Measurements from ENCODE around the gene RAPGEF5.

The RAPGEF5 gene

DNA sequence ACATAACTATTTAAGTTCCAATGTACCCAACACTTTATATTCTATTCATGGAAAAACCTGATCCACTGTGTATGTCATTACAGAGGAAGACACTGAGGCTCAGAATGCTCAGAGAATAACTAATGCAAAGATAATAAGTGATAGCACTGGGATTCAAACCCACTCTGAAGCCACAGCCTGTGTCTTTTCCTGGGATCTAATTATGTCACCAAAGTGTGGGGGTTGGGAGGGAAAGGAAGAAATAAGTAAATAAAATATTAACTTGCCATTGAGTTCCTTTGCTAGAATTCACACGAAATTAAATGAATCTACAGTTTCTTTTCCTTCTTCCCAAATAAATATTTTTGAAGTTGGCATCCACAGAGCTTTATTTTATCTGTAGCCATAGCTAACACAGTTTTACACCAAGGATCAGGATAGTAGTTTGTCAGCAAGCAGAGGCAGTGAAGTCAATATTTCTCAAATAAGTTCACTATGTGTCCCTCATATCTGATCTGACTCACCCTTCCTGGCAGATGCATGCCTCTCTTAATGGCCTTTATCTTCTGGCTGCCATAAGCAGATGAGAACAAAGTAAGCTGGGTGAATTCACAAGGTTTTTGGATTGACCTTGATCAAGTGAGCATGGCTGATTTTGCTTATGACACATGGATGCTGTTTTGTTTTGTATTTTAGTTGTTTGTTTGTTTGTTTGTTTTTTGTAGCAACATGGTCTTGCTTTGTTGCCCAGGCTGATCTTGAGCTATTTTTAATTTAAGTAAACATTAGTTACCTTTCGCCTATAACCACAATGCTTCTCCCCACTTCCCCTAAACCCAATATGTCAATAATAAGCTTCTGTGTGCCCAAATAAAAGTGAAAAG lies 6.3 kb downstream of the RAPGEF5 start:
- DNase-seq (ENCODE audit: low read depth in 3 of 3): no peak

DNA sequence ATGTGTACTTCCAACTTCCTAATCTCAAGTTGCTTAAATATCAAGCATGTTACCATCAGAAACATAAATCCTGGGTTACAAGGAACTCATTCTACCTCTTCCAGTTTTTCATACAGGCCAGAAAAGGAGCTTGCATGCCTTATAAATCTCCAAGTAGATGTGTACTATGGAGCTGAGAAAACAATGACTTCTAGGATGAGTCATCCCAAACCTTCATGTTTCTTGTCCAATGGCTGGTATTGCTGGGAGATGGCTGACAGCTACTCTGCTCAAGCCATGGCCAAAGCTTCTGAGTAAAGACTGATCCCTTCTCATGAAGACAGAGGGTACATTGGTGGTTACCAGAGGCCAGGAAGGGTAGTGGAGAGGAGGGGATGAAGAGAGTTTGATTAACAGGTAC lies 8.6 kb downstream of the RAPGEF5 start:
- no peak for DNase-seq (ENCODE audit: low read depth in 3 of 3)

DNA sequence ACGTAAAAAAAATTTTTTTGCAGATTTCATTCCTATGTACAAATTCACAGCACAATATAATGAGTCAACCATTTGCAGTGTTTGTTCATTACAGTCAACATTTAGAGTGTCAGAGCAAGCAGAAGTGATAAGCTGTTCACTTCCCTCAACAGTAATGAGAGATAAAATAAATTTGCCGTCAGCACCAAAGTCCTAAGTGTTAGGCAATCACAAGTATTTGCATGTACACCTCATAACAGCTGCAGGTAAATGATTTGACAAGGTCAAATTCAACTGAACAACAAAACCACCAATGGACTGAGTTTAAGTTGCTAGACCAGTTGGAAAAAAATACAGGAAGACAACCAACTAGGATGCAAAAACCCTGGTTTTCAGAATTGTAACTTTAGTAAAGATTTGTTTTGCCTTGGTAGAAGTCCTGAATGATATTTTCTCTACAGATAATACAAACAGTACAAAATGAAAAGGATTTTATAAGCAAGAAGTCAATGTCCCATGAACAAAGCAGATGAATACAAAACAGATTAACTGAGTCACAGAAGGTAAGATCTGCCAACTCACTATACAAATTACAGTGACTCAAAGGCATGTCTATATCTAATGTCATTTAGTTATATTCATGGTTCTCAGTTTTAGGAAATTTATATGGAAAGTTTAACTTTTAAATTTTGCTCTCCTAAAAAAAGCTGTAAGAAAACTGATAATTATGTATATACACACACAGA lies 10.4 kb downstream of the RAPGEF5 start:
- no peak for DNase-seq (ENCODE audit: low read depth in 3 of 3)

DNA sequence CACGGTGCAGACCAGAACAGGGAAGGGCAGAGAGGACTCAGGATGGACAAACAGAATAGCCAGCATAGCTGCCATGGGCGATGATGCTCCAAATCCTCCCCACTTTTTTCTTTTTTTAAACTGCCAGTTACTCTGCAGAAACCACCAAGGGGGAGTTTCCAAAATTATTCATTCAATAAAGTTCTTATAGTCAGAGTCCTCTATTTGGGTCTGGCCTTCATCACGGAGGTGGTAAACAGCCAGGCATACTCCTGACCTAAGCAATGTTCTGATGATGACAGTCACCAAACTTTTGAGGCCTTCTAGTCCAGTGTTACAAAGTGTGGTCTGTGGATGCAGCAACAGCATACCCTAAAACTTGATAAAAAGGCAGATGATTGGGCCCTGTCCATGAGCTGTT lies 12.3 kb downstream of the RAPGEF5 start:
- DNase-seq (ENCODE audit: low read depth in 3 of 3): no peak

DNA sequence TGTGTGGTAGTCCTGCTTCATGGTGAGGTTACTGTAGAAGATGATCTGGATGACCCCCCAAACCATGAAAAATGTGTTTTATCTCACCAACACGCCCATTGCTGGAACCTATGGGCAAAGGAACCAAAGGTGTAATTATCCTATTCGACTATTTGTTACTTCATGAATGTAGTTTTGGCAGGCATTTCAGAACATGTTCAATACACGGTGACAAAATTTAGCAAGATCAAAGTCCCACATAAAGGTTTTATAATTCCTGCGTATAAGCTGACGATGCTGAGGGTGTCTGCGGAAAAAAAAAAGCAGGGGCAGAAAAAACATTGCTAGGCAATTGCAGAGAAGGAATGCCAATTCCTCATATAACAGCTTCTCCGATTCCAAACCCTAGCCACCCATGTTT lies 13.3 kb downstream of the RAPGEF5 start:
- no peak for DNase-seq (ENCODE audit: low read depth in 3 of 3)

DNA sequence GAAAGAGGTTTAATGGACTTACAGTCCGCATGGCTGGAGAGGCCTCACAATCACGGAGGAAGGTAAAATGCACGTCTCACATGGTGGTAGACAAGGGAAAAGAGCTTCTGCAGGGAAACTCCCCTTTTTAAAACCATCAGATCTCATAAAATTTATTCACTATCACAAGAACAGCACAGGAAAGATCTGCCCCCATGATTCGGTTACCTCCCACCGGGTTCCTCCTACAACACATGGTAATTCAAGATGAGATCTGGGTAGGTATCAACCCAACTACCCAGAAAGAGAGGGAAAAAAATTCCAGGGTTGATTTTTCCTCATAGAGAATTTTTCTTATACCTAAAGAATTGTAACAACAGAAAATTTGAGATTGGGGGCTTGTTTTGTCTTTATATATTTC lies 13.9 kb downstream of the RAPGEF5 start:
- no peak for DNase-seq (ENCODE audit: low read depth in 3 of 3)

DNA sequence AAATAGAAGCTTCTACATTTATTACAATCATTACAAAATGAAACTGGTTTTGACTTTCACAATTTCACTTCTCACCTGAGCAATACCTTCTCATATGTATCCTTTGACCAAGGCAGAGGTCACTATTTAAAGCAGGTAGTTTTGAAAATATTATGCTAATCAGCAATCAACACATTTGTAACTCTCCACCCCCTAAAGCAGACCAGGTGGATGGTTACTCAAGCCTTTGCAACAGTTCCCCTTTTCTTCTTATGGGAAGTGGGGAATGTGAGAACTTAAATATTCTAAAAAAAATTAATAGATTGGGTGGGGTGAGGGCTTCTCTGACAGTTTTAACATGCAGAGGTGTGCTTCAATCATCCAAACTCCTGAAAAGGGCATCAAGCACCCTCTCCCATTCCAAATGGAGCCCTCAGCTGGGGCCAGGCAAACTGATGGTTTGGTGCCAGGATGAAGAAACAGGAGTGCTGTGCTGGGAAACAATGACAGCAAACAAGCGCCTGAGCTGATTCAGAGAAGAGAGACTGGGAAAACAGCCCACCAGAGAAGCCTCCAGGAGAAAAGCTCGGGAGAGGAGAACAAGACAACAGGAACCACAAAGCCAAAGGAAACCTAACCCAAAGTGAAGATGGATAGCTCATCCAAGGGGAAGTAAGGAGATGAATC lies 17.1 kb downstream of the RAPGEF5 start:
- DNase-seq (ENCODE audit: low read depth in 3 of 3): no peak

DNA sequence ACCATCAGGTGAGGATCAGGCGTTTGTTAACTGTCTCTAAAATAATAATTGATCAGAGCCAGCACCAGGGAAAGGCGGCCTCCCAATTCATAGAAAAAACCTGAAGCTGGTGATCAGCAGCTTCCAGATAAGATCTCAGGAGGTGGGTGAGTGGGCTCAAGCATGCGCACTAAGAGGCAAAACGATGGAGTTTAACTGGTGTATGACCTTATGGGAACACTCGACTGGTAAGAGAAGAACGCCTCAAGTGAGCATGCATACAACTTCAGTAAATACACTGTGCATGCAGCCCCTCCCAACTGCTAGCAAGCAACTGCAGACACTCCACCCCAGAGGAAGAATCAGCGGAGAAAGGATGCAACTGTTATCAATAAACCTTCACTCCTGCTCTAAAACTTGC lies 18.1 kb downstream of the RAPGEF5 start:
- DNase-seq (ENCODE audit: low read depth in 3 of 3): no peak

DNA sequence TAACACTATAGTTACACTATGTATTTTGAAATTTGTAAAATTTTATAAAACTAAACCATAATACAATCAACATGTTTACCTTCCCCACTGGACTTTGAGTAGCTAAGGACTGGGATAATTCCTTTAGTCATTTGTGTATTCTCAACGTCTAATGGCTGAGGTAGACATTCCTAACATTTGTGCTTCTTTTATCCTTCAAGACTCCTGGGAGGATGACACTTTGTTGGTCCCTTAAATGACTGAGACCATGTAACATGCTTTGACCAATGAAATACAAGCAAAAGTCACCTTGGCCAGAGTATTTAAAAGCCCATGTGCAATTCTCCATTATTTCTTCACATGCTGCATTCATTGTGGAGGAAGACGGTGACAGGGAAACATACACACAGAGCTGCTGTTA lies 18.5 kb downstream of the RAPGEF5 start:
- DNase-seq (ENCODE audit: low read depth in 3 of 3): no peak

DNA sequence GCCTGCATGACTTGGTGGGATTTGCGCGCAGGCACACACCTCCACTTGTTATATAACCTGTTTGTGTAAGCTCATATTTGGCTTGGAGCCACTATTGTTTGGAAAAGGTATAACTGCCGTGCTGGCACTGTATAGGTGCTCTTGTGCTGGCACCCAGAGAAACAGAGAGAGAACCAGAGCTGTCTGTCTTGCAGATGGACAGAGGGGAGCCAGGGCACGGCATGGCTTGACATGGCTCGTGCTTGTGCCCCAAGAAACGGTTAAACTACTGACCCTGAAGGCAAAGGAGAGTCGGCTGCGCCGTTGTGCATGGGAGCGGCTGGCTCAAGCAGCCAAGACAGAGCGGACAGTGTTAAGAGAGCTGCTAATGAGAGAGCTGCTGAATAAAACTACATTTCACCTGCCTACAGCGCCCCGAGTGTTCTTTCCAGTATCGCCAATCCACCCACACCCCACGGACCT lies 23.2 kb downstream of the RAPGEF5 start:
- no peak for DNase-seq (ENCODE audit: low read depth in 3 of 3)

DNA sequence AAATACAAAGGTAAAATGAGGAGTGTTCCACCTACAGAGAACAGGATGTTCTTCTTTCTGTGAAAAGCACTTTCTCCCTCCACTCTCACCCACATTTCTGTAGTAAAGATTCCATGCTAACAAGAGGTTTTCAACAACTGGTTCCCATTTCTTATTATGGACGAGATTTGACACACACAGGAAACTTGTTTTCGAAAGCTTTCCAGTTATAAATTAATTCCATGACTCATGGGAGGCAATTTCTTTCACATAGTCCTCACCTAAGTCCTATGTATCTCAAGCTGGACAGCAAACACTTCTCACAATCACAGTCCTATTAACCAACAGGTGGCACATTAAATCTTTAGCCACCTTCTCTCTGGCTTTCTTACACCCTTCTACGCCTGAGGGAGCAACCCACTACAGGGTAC lies 24.5 kb downstream of the RAPGEF5 start:
- DNase-seq (ENCODE audit: low read depth in 3 of 3): no peak

DNA sequence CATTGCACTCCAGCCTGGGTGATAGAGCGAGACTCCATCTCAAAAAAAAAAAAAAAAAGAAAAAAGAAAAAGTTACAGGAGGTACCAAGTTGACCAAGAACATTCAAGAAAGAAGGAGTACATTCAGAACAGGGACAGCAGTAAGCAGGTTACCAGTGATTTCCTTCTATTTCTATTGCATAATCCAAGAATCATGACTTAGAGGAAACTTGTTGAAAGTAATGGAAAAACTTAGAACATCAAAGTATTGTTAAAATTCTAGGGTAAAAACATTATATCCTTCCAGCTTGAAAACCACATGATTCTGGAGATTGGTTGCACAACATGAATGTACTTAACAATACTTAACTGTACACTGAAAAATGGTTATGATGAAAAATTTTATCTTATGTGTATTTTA lies 25.2 kb downstream of the RAPGEF5 start:
- no peak for DNase-seq (ENCODE audit: low read depth in 3 of 3)

DNA sequence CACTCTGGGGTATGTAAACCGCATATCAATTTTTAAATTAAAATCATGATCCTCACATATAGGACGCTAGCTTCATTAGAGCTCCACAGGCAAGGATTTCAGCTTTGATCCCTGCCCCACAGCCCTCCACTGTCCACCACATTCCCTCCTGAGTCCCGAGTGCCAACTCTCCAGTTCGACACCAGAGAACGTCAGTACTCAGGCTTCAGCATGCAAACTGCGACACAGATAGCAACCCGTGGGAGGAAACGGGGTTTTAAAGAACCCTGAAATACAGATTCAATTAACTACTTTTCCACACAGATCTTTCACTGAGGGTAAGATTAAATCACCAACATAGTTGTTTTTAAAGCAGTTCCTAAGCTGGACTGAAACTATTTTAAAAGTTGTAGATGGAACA lies 26.1 kb downstream of the RAPGEF5 start:
- no peak for DNase-seq (ENCODE audit: low read depth in 3 of 3)

DNA sequence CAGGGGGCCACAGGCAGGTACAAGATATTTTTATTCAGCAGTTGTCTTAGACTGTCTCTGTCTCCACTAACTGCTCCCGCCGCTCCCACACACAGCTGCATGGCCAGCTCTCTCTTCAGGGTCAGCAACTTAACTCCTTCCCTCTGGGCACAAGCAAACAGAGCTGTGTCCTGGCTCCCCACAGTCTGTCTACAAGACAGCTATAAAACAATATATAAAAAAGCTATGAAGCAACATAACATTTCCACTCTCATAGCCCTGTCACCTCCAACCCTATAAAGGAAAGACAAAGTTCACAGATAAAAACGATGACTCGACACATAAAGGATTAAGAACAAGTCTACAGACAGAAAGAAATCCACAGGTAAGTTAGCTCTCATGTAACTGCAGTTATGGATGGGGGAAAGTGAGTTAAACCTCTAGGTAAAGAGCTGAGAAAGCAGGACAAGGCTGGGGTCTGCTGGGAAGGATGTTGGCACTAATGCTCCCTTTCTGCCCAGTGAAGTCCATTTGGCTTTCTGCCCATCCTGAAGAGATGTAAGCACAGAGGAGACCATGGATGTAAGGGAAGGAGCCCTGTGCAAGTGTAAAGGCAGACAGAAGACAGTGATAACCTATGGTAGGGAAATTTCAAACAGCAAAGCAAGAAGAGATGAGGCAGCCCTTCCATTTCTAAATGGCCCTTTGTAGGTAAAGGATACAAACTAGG lies 27.0 kb downstream of the RAPGEF5 start:
- DNase-seq (ENCODE audit: low read depth in 3 of 3): no peak

DNA sequence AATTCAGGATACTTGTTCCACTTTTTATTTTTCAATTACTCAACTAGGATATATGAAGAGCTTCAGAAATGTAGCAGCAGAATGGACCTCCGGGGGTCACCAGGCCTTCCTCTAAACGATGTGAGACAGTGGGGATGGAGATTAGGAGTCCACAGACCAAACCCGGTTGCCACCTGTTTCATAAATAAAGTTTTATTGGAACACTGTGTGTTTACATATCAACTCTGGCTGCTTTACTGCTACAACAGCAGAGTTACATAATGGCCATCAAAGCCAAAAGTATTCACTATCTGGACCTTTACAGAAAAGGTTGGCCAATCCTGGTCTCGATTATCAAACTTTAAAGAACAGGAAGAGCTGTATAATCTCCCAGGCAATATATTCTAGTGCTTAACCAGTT lies 30.8 kb downstream of the RAPGEF5 start:
- no peak for DNase-seq (ENCODE audit: low read depth in 3 of 3)

DNA sequence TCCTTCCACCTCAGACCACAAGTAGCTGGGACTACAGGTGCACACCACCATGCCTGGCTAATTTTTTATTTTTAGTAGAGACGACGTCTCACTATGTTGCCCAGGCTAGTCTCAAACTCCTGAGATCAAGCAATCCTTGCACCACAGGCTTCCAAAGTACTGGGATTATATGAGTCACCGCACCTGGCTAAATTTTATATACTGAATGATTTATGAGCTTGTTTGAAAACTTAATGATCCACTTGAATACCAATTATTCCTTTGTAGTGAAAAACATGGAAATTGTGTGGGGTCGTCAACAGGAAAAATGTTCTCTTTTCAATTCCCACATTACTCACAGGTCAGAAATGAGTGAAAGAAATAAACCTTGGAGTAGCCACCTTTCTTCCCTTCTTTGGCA lies 31.3 kb downstream of the RAPGEF5 start:
- no peak for DNase-seq (ENCODE audit: low read depth in 3 of 3)

DNA sequence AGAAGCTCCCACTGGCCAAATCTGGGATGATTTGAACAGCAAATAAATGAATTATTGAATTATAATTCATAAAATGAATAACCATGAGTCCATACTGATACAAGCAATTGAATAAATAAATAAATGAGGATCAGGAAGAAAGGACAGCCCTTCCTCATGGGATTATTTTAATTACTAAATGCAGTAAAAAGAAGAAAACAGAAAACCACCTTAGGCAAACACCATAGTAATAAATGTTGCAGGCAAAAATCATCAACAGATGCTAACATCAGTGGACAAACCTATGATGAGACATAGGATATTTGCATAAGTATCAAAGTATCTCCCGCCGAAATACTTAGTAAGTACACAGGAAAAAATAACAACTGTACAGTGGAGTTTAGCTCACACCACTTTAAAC lies 33.2 kb downstream of the RAPGEF5 start:
- DNase-seq (ENCODE audit: low read depth in 3 of 3): no peak

DNA sequence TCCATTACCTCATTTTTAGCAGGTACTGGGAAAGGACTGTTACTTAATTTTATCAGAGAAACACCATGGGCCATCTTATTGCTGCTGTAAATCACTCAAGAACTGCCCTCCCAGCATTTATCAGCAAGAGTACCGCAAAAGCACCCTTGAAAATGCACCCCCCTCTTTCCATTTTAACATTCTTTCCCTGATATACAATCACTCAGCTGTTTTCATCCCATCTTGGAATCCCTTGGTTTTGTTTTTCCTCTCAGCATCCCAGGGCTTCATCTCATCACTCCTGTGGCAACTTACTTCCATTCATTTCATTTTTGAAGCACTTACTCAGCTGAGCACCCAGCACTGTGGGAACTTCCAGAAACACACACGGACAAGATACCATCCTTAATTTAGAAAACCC lies 36.5 kb downstream of the RAPGEF5 start:
- DNase-seq (ENCODE audit: low read depth in 3 of 3): no peak

DNA sequence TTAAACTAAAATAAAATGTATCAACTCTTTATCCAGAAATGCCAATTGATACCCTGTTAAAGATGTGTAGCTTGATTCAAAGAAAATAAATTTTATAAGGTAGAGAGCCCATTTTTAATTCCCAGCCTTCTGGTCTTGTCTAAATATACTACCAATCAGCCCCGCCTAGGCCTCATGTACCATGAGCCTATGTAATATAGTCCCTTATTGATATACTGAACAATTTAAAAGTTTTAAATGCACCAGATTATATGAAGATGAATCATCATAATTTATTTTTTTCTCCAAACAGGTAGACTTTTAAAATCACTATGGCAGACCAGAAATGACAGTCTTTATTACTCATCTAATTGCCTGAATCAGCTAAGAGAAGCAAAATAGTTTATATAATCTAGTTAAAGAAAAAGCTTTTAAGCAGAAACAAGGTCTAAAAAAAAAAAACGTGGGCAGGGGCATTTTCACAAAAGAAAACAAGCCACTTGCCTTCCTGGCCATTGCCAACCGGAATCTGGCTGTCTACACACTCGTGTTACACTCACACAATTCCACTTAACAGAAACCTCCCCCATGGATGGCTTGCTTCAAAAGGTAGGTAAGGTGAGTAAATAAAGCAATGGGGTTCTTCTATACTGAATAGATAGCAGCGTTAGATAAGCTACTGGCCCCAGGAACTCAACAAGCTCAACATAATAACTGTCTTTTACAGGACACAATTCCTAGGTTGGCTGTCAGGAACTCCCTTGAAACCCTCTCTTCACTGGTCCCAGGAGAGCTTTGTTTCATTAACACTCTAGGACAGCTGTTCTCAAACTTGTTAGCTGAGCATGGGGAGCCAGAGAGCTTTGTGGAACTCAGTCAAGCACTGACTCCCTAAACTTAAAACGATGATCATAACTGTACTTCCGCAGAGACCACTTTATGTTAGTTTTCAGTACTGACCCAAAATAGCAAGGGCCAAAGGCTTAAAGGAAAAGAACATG lies 37.2 kb downstream of the RAPGEF5 start:
- no peak for DNase-seq (ENCODE audit: low read depth in 3 of 3)

DNA sequence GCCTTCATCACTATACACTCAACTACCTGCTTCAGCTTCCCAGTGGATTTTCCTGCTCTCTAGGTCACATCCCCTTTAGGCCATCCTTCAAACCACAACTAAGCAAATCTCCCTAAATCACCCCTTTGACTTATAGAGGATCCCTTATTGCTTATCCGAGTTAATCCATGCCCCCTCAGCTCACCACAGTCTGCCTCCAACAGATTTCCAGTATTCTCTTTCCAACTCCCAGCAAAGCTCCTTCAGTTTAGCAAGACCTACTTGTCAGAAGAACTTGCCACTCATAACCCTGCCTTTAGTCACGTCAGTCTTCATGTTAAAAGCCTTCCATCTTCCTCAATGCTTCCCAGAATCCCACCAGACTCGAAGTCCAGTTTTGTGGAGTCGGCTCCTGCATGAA lies 38.6 kb downstream of the RAPGEF5 start:
- no peak for DNase-seq (ENCODE audit: low read depth in 3 of 3)

DNA sequence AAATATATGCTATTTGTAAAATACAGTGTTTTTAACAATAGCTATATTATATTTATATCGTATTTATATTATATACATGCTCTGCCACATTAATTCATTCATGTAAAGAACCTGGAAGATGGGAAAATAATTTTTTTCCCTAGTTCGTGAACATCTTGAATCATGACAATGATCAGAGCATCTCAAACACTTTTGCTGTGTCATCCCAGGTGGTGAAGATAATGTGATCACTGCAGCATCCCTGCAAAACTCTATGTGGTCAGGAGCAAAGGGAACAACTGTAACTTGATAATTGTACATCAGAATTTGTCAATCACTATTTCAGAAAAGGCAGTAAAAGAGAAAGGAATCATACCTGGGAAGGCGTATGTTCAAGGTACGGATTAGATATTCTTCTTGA lies 39.3 kb downstream of the RAPGEF5 start:
- DNase-seq (ENCODE audit: low read depth in 3 of 3): no peak
